Stimulated activated CD4-positive, alpha-beta T cell treated with anti-CD3 and anti-CD28 coated beads, Interleukin-4, amount 100 ng/mL, for 4 hours (primary cell): Measurements from ENCODE around the gene ZBTB46.

ENCODE experiments used
- DNase-seq, 2 experiments: peaks; one replicate each; pipeline ENCODE4 v3.0.0-alpha.2; 2020

Gene ZBTB46

GRCh38 chr20:63765082-63765873 is 65.8 kb downstream of the ZBTB46 start:
- DNase-seq = no peak

- no peak for DNase-seq
Measured at GRCh38 chr20:63759377-63759901, 71.6 kb downstream of the ZBTB46 start.

- no peak for DNase-seq
Measured at GRCh38 chr20:63758152-63758551, 72.9 kb downstream of the ZBTB46 start.

- DNase-seq = no peak
Measured at GRCh38 chr20:63756648-63756991, 74.4 kb downstream of the ZBTB46 start.

- DNase-seq = no peak
Measured at GRCh38 chr20:63755933-63756647, 75.0 kb downstream of the ZBTB46 start.

- no peak for DNase-seq
Measured at GRCh38 chr20:63754008-63754407, 77.1 kb downstream of the ZBTB46 start.

- no peak for DNase-seq
Measured at GRCh38 chr20:63753381-63753780, 77.7 kb downstream of the ZBTB46 start.

- no peak for DNase-seq
Measured at GRCh38 chr20:63752411-63753101, 78.5 kb downstream of the ZBTB46 start.

- DNase-seq = no peak
Measured at GRCh38 chr20:63751471-63752271, 79.4 kb downstream of the ZBTB46 start.

- DNase-seq = peak; percentile 51 to 62
Measured at GRCh38 chr20:63750807-63751470, 80.1 kb downstream of the ZBTB46 start.

GRCh38 chr20:63749597-63750508 is 81.2 kb downstream of the ZBTB46 start:
- no peak for DNase-seq

- DNase-seq = no peak
Measured at GRCh38 chr20:63748934-63749270, 82.2 kb downstream of the ZBTB46 start.

- DNase-seq = no peak
Measured at GRCh38 chr20:63748070-63748933, 82.8 kb downstream of the ZBTB46 start.

- DNase-seq = no peak
Measured at GRCh38 chr20:63747622-63748069, 83.4 kb downstream of the ZBTB46 start.

GRCh38 chr20:63746751-63747315 is 84.2 kb downstream of the ZBTB46 start:
- no peak for DNase-seq

GRCh38 chr20:63745961-63746731 is 84.9 kb downstream of the ZBTB46 start:
- DNase-seq = no peak

GRCh38 chr20:63745424-63745805 is 85.6 kb downstream of the ZBTB46 start:
- no peak for DNase-seq

- DNase-seq = no peak
Measured at GRCh38 chr20:63744574-63745423, 86.3 kb downstream of the ZBTB46 start.
